ENCODE results near the gene F11R. TPM values are rescaled to one million over a fixed set of nuclear protein-coding genes. Genes with fewer than 3 reads are reported as not detected.

Gene F11R
- total and polyA plus RNA-seq, 2 of the 13 experiments (the other 11 are each of a cell fraction or from before 2014, with no cell fraction given): 95.8 to 105 TPM

DNA sequence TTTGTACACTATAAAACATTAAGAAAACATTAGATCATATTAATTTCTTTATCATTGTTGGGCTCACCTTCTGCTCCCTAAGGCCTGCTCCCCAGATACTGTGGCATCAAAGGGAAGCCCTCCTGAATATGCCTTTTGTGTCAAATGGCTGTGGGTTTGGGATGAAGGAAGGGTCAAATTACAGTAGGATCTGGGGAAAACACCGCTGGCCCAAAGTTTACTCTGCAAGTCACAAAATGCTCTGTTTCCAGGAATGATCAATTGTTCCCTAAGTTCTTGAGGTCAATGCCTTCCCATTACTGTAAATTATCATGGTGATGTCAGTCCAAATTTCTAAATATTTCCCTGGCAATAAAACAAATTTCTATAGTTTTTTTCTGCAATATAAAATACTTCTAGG, 59.5 kb downstream of the F11R start (continued):
- TF ChIP-seq, protein P1, sequence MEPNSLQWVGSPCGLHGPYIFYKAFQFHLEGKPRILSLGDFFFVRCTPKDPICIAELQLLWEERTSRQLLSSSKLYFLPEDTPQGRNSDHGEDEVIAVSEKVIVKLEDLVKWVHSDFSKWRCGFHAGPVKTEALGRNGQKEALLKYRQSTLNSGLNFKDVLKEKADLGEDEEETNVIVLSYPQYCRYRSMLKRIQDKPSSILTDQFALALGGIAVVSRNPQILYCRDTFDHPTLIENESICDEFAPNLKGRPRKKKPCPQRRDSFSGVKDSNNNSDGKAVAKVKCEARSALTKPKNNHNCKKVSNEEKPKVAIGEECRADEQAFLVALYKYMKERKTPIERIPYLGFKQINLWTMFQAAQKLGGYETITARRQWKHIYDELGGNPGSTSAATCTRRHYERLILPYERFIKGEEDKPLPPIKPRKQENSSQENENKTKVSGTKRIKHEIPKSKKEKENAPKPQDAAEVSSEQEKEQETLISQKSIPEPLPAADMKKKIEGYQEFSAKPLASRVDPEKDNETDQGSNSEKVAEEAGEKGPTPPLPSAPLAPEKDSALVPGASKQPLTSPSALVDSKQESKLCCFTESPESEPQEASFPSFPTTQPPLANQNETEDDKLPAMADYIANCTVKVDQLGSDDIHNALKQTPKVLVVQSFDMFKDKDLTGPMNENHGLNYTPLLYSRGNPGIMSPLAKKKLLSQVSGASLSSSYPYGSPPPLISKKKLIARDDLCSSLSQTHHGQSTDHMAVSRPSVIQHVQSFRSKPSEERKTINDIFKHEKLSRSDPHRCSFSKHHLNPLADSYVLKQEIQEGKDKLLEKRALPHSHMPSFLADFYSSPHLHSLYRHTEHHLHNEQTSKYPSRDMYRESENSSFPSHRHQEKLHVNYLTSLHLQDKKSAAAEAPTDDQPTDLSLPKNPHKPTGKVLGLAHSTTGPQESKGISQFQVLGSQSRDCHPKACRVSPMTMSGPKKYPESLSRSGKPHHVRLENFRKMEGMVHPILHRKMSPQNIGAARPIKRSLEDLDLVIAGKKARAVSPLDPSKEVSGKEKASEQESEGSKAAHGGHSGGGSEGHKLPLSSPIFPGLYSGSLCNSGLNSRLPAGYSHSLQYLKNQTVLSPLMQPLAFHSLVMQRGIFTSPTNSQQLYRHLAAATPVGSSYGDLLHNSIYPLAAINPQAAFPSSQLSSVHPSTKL (CRISPR knock-in tag; IDR thresholded peaks at IDR 0.05): peak; percentile 88
- TF ChIP-seq ZNF878 (CRISPR knock-in tag; IDR thresholded peaks at IDR 0.05) (no peak), FOXP1 (IDR thresholded peaks at IDR 0.05) (no peak), FOXP1 (CRISPR knock-in tag; IDR thresholded peaks at IDR 0.05) (no peak), ZSCAN22 (CRISPR knock-in tag; IDR thresholded peaks at IDR 0.05) (no peak), MAF1 (CRISPR knock-in tag; IDR thresholded peaks at IDR 0.05; ENCODE audit: borderline replicate concordance) (no peak), ZNF121 (CRISPR knock-in tag; IDR thresholded peaks at IDR 0.05) (no peak), SOX6 (IDR thresholded peaks at IDR 0.05) (no peak), SOX6 (CRISPR knock-in tag; IDR thresholded peaks at IDR 0.05) (peak; percentile 88), RNF2 (conservative IDR thresholded peaks at IDR 0.05; ENCODE audit: low read depth) (no peak), ZNF747 (CRISPR knock-in tag; IDR thresholded peaks at IDR 0.05; ENCODE audit: borderline replicate concordance) (no peak), RARA (CRISPR knock-in tag; IDR thresholded peaks at IDR 0.05) (peak; percentile 93), CC2D1A (CRISPR knock-in tag; IDR thresholded peaks at IDR 0.05) (no peak), EEA1 (CRISPR knock-in tag; IDR thresholded peaks at IDR 0.05; ENCODE audit: borderline replicate concordance) (no peak), FOXO1 (CRISPR knock-in tag; IDR thresholded peaks at IDR 0.05) (peak; percentile 37; the same call in 1 of the 2 replicates), TCF7L2 (IDR thresholded peaks at IDR 0.05; ENCODE audit: low read depth, low read length) (no peak), NFYB (CRISPR knock-in tag; IDR thresholded peaks at IDR 0.05) (no peak), NR2F6 (IDR thresholded peaks at IDR 0.05) (0 out of 2 replicates have a peak, but pooled peaks have one; percentile 24), NR2F6 (CRISPR knock-in tag; IDR thresholded peaks at IDR 0.05) (peak; percentile 40; the same call in 1 of the 2 replicates), ZNF124 (CRISPR knock-in tag; IDR thresholded peaks at IDR 0.05) (no peak), GLI4 (CRISPR knock-in tag; IDR thresholded peaks at IDR 0.05; ENCODE audit: borderline replicate concordance) (no peak), ZSCAN30 (CRISPR knock-in tag; IDR thresholded peaks at IDR 0.05) (no peak), FOXC1 (CRISPR knock-in tag; IDR thresholded peaks at IDR 0.05; ENCODE audit: borderline replicate concordance) (no peak)
- TF ChIP-seq, protein P2, sequence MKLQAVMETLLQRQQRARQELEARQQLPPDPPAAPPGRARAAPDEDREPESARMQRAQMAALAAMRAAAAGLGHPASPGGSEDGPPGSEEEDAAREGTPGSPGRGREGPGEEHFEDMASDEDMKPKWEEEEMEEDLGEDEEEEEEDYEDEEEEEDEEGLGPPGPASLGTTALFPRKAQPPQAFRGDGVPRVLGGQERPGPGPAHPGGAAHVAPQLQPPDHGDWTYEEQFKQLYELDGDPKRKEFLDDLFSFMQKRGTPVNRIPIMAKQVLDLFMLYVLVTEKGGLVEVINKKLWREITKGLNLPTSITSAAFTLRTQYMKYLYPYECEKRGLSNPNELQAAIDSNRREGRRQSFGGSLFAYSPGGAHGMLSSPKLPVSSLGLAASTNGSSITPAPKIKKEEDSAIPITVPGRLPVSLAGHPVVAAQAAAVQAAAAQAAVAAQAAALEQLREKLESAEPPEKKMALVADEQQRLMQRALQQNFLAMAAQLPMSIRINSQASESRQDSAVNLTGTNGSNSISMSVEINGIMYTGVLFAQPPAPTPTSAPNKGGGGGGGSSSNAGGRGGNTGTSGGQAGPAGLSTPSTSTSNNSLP (IDR thresholded peaks at IDR 0.05; ENCODE audit: low read depth, low read length): no peak
- TF ChIP-seq, protein P3, sequence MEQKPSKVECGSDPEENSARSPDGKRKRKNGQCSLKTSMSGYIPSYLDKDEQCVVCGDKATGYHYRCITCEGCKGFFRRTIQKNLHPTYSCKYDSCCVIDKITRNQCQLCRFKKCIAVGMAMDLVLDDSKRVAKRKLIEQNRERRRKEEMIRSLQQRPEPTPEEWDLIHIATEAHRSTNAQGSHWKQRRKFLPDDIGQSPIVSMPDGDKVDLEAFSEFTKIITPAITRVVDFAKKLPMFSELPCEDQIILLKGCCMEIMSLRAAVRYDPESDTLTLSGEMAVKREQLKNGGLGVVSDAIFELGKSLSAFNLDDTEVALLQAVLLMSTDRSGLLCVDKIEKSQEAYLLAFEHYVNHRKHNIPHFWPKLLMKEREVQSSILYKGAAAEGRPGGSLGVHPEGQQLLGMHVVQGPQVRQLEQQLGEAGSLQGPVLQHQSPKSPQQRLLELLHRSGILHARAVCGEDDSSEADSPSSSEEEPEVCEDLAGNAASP (CRISPR knock-in tag; IDR thresholded peaks at IDR 0.05; ENCODE audit: borderline replicate concordance): peak; percentile 54; the same call in 1 of the 2 replicates
- TF ChIP-seq, protein P4, sequence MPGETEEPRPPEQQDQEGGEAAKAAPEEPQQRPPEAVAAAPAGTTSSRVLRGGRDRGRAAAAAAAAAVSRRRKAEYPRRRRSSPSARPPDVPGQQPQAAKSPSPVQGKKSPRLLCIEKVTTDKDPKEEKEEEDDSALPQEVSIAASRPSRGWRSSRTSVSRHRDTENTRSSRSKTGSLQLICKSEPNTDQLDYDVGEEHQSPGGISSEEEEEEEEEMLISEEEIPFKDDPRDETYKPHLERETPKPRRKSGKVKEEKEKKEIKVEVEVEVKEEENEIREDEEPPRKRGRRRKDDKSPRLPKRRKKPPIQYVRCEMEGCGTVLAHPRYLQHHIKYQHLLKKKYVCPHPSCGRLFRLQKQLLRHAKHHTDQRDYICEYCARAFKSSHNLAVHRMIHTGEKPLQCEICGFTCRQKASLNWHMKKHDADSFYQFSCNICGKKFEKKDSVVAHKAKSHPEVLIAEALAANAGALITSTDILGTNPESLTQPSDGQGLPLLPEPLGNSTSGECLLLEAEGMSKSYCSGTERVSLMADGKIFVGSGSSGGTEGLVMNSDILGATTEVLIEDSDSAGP (CRISPR knock-in tag; IDR thresholded peaks at IDR 0.05; ENCODE audit: borderline replicate concordance): no peak

Measured in HepG2 (cell line).